ENCODE measurements around the gene KRT25. TPM values are rescaled to one million over a fixed set of nuclear protein-coding genes. Genes with fewer than 3 reads are reported as not detected.

The KRT25 gene
- total RNA-seq, 1 donor from 2014 or later, result not detected

GRCh38 chr17:40777459-40777858, 22.3 kb upstream of the KRT25 start:
- Mint-ChIP-seq H3K27me3 (ENCODE audit: low read depth) (peaks cover 42% of the 10 kb centered on the region), H3K27ac (ENCODE audit: unreplicated experiment) (no peak overlapping the region), H3K4me1 (no peaks in the 10 kb centered on the region), H3K36me3 (ENCODE audit: low read depth) (no peaks in the 10 kb centered on the region), H3K9me3 (no peaks in the 10 kb centered on the region), H3K4me3 (no peak overlapping the region)
- no peak for DNase-seq (ENCODE audit: low read depth, low spot score)
- TF ChIP-seq CTCF (conservative IDR thresholded peaks at IDR 0.05), result no peak

GRCh38 chr17:40775945-40776344, 20.8 kb upstream of the KRT25 start:
- no peak overlapping the region for H3K4me3 Mint-ChIP-seq
- no peak for DNase-seq (ENCODE audit: low read depth, low spot score)
- no peaks in the 10 kb centered on the region for H3K4me1 Mint-ChIP-seq
- peaks cover 52% of the 10 kb centered on the region for H3K27me3 Mint-ChIP-seq (ENCODE audit: low read depth)
- no peak overlapping the region for H3K27ac Mint-ChIP-seq (ENCODE audit: unreplicated experiment)
- no peaks in the 10 kb centered on the region for H3K36me3 Mint-ChIP-seq (ENCODE audit: low read depth)
- TF ChIP-seq CTCF (conservative IDR thresholded peaks at IDR 0.05), result no peak
- no peaks in the 10 kb centered on the region for H3K9me3 Mint-ChIP-seq

GRCh38 chr17:40772101-40772500, 17.0 kb upstream of the KRT25 start, which contains the start of gene KRT26:
TSS of gene KRT26 (minus strand) at chr17:40772201. CDS start at chr17:40772113, 88 bp downstream.
- H3K27me3 Mint-ChIP-seq (ENCODE audit: low read depth), result peaks cover 51% of the 10 kb centered on the region
- no peak for TF ChIP-seq CTCF (conservative IDR thresholded peaks at IDR 0.05)
- no peak within 1 kb of the TSS for H3K4me3 Mint-ChIP-seq
- no peaks in the 10 kb centered on the region for H3K4me1 Mint-ChIP-seq
- H3K27ac Mint-ChIP-seq (ENCODE audit: unreplicated experiment), result no peak within 1 kb of the TSS
- H3K9me3 Mint-ChIP-seq, result no peaks in the 10 kb centered on the region
- DNase-seq (ENCODE audit: low read depth, low spot score), result no peak
- H3K36me3 Mint-ChIP-seq (ENCODE audit: low read depth), result no peaks in the 10 kb centered on the region

- peaks cover 16% of the 10 kb centered on the region for H3K9me3 Mint-ChIP-seq
- peaks cover 18% of the 10 kb centered on the region for H3K27me3 Mint-ChIP-seq (ENCODE audit: low read depth)
- H3K27ac Mint-ChIP-seq (ENCODE audit: unreplicated experiment), result no peak overlapping the region
- H3K4me3 Mint-ChIP-seq, result no peak overlapping the region
- H3K36me3 Mint-ChIP-seq (ENCODE audit: low read depth), result peaks cover 4% of the 10 kb centered on the region
- H3K4me1 Mint-ChIP-seq, result no peaks in the 10 kb centered on the region
- no peak for TF ChIP-seq CTCF (conservative IDR thresholded peaks at IDR 0.05)
- DNase-seq (ENCODE audit: low read depth, low spot score), result no peak
These were observed 10.5 kb upstream of the KRT25 start for GRCh38 chr17:40765657-40766056.

GRCh38 chr17:40763752-40764151, 8.6 kb upstream of the KRT25 start:
- Mint-ChIP-seq H3K36me3 (ENCODE audit: low read depth) (peaks cover 4% of the 10 kb centered on the region), H3K4me3 (no peak overlapping the region), H3K4me1 (no peaks in the 10 kb centered on the region), H3K27ac (ENCODE audit: unreplicated experiment) (no peak overlapping the region), H3K27me3 (ENCODE audit: low read depth) (peaks cover 19% of the 10 kb centered on the region), H3K9me3 (peaks cover 24% of the 10 kb centered on the region)
- TF ChIP-seq CTCF (conservative IDR thresholded peaks at IDR 0.05), result no peak
- no peak for DNase-seq (ENCODE audit: low read depth, low spot score)

Measured in neural crest cell (in vitro differentiated cells).